K562 (cell line): ENCODE measurements around the gene SLC5A10.
"Not testable (repeated sequence)": the region's sequence is repeated elsewhere in the genome, so short reads cannot be mapped to it uniquely, and the experiment has no call there.

Experiments
- ARID1B ChIP-seq: fragments of 450-650 bp; IDR thresholded peaks from 2 replicates; pipeline ENCODE4 v1.6.1; 2016; ENCODE audit warnings: antibody characterized with exemption, mild to moderate bottlenecking, inconsistent platforms
- CTCF ChIP-seq, 3 experiments: IDR thresholded peaks in 2 of 3; conservative IDR thresholded peaks in 1 of 3; 2 replicates each; pipeline ENCODE4 v1.5.1; 2011 to 2012; ENCODE audit warnings: low read length in 3 of 3, mild to moderate bottlenecking in 3 of 3, control low read depth in 2 of 3, improper control_type of control experiment in 1 of 3, inconsistent platforms in 1 of 3, low read depth in 1 of 3, mixed read lengths in 1 of 3, moderate library complexity in 1 of 3; ENCODE audit not compliant: insufficient read depth in 2 of 3
- KDM2B ChIP-seq: fragments of 250-450 bp; sonication (Bioruptor Pico); IDR thresholded peaks from 2 replicates; pipeline ENCODE4 v1.8.0; 2021; ENCODE audit warnings: mild to moderate bottlenecking, moderate library complexity
- POLR2A ChIP-seq: fragments of 450-650 bp; conservative IDR thresholded peaks from 2 replicates; pipeline ENCODE4 v1.6.1; 2016
- POLR2AphosphoS2 ChIP-seq: IDR thresholded peaks from 2 replicates; pipeline ENCODE4 v1.6.1; 2012; ENCODE audit warnings: low read length, improper control_type of control experiment
- SAP30 ChIP-seq: fragments of 200-600 bp; sonication (generic); IDR thresholded peaks from 2 replicates; pipeline ENCODE4 v1.6.1; 2012; ENCODE audit warnings: borderline replicate concordance, low read depth, mild to moderate bottlenecking, moderate library complexity, low read length, control low read depth, inconsistent platforms; ENCODE audit not compliant: insufficient read depth, poor library complexity, severe bottlenecking
- SMC3 ChIP-seq: conservative IDR thresholded peaks from 2 replicates; pipeline ENCODE4 v1.6.1; 2011; ENCODE audit warnings: low read depth, low read length, improper control_type of control experiment; ENCODE audit not compliant: insufficient read depth
- TARDBP ChIP-seq: fragments of 450-650 bp; IDR thresholded peaks from 2 replicates; pipeline ENCODE4 v1.6.1; 2016
- WHSC1 ChIP-seq: IDR thresholded peaks from one replicate; pipeline ENCODE4 v1.6.1; 2012; ENCODE audit warnings: low read length, control low read depth, inconsistent platforms
- TF ChIP-seq, protein P1 (sequence below): sonication (generic); formaldehyde crosslinking; IDR thresholded peaks from 2 replicates; pipeline ENCODE4 v1.5.0; 2020; ENCODE audit warnings: missing genetic modification reagents

GRCh38 chr17:19029740-19030139 is 77.8 kb downstream of the SLC5A10 start:
- TF ChIP-seq, protein P1, sequence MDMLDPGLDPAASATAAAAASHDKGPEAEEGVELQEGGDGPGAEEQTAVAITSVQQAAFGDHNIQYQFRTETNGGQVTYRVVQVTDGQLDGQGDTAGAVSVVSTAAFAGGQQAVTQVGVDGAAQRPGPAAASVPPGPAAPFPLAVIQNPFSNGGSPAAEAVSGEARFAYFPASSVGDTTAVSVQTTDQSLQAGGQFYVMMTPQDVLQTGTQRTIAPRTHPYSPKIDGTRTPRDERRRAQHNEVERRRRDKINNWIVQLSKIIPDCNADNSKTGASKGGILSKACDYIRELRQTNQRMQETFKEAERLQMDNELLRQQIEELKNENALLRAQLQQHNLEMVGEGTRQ (CRISPR knock-in tag): not testable (repeated sequence)
- TF ChIP-seq SAP30; KDM2B (CRISPR knock-in tag); WHSC1; TARDBP; POLR2AphosphoS2; SMC3; CTCF (IDR thresholded peaks at IDR 0.05 in 2 of 3, conservative IDR thresholded peaks at IDR 0.05 in 1 of 3; ENCODE audit: insufficient read depth in 2 of 3, low read depth in 1 of 3, low read length in 3 of 3); ARID1B; POLR2A: not testable (repeated sequence)
